SK-N-SH treated with all-trans-retinoic acid at 6 μM for 48 hours (cell line): ENCODE results near the gene IL1RN.

Experiments used
- ATAC-seq: fragments of 200-7000 bp; cut with Tn5 transposase; 3 replicates; pipeline ENCODE4 v1.9.1; 2020; ENCODE audit warnings: mild to moderate bottlenecking, moderate library complexity
- ARNTL ChIP-seq: fragments of 450-650 bp; formaldehyde crosslinking; IDR thresholded peaks from 2 replicates; pipeline ENCODE4 v1.5.0; 2020; ENCODE audit warnings: low read depth, mild to moderate bottlenecking, moderate library complexity, borderline replicate concordance
- BACH2 ChIP-seq: fragments of 250-450 bp; sonication (Bioruptor Pico); IDR thresholded peaks from 2 replicates; pipeline ENCODE4 v1.9.0; 2021; ENCODE audit warnings: mild to moderate bottlenecking, borderline replicate concordance
- CREB5 ChIP-seq: fragments of 250-450 bp; sonication (Bioruptor Pico); IDR thresholded peaks from 2 replicates; pipeline ENCODE4 v1.5.1; 2020; ENCODE audit warnings: low read depth, mild to moderate bottlenecking, moderate library complexity
- CSDC2 ChIP-seq: fragments of 250-450 bp; sonication (Bioruptor Pico); IDR thresholded peaks from 2 replicates; pipeline ENCODE4 v1.5.0; 2020; ENCODE audit warnings: mild to moderate bottlenecking, moderate library complexity
- CSRNP3 ChIP-seq: fragments of 250-450 bp; sonication (Bioruptor Pico); IDR thresholded peaks from 2 replicates; pipeline ENCODE4 v1.5.1; 2021; ENCODE audit warnings: mild to moderate bottlenecking, moderate library complexity
- ESRRG ChIP-seq: fragments of 250-450 bp; sonication (Bioruptor Pico); IDR thresholded peaks from 2 replicates; pipeline ENCODE4 v1.6.1; 2021; ENCODE audit warnings: mild to moderate bottlenecking
- GLIS3 ChIP-seq: fragments of 250-450 bp; sonication (Bioruptor Pico); IDR thresholded peaks from 2 replicates; pipeline ENCODE4 v1.5.0; 2020; ENCODE audit warnings: mild to moderate bottlenecking, moderate library complexity
- ISL1 ChIP-seq: fragments of 250-450 bp; sonication (Bioruptor Pico); IDR thresholded peaks from 2 replicates; pipeline ENCODE4 v2.1.2; 2022; ENCODE audit warnings: mild to moderate bottlenecking, moderate library complexity
- OSR1 ChIP-seq: fragments of 250-450 bp; sonication (Bioruptor Pico); IDR thresholded peaks from 2 replicates; pipeline ENCODE4 v1.8.0; 2022; ENCODE audit warnings: moderate library complexity, mild to moderate bottlenecking, inconsistent platforms
- PATZ1 ChIP-seq: fragments of 250-450 bp; sonication (Bioruptor Pico); IDR thresholded peaks from 2 replicates; pipeline ENCODE4 v1.8.0; 2020; ENCODE audit warnings: mild to moderate bottlenecking, moderate library complexity, borderline replicate concordance
- PPARA ChIP-seq: fragments of 250-450 bp; sonication (Bioruptor Pico); IDR thresholded peaks from 2 replicates; pipeline ENCODE4 v1.5.0; 2020; ENCODE audit warnings: mild to moderate bottlenecking, borderline replicate concordance
- RARB ChIP-seq: fragments of 250-450 bp; sonication (Bioruptor Pico); IDR thresholded peaks from 2 replicates; pipeline ENCODE4 v1.8.0; 2021; ENCODE audit warnings: mild to moderate bottlenecking, moderate library complexity
- SNAI2 ChIP-seq: fragments of 250-450 bp; sonication (Bioruptor Pico); IDR thresholded peaks from 2 replicates; pipeline ENCODE4 v1.5.0; 2020; ENCODE audit warnings: mild to moderate bottlenecking, moderate library complexity
- TCF4 ChIP-seq: fragments of 250-450 bp; sonication (Bioruptor Pico); IDR thresholded peaks from 2 replicates; pipeline ENCODE4 v1.8.0; 2021; ENCODE audit warnings: mild to moderate bottlenecking, moderate library complexity, borderline replicate concordance
- TOX ChIP-seq: fragments of 250-450 bp; sonication (Bioruptor Pico); IDR thresholded peaks from 2 replicates; pipeline ENCODE4 v1.8.0; 2021; ENCODE audit warnings: mild to moderate bottlenecking, moderate library complexity, borderline replicate concordance
- TSHZ2 ChIP-seq: fragments of 250-450 bp; sonication (Bioruptor Pico); IDR thresholded peaks from 2 replicates; pipeline ENCODE4 v1.5.0; 2020; ENCODE audit warnings: mild to moderate bottlenecking, moderate library complexity
- ZC3H10 ChIP-seq: fragments of 250-450 bp; sonication (Bioruptor Pico); IDR thresholded peaks from 2 replicates; pipeline ENCODE4 v1.5.1; 2021; ENCODE audit warnings: mild to moderate bottlenecking, moderate library complexity
- ZFP3 ChIP-seq: fragments of 250-450 bp; sonication (Bioruptor Pico); IDR thresholded peaks from 2 replicates; pipeline ENCODE4 v1.5.0; 2020; ENCODE audit warnings: mild to moderate bottlenecking, moderate library complexity
- ZFP30 ChIP-seq: fragments of 450-650 bp; formaldehyde crosslinking; IDR thresholded peaks from 2 replicates; pipeline ENCODE4 v1.5.0; 2022; ENCODE audit warnings: mild to moderate bottlenecking, moderate library complexity
- ZNF565 ChIP-seq: fragments of 450-650 bp; formaldehyde crosslinking; conservative IDR thresholded peaks from 2 replicates; pipeline ENCODE4 v1.5.0; 2020; ENCODE audit warnings: low read depth, mild to moderate bottlenecking, moderate library complexity
- ZNF70 ChIP-seq: fragments of 450-650 bp; formaldehyde crosslinking; IDR thresholded peaks from 2 replicates; pipeline ENCODE4 v1.5.0; 2020; ENCODE audit warnings: mild to moderate bottlenecking, moderate library complexity
- ZNF8 ChIP-seq: fragments of 450-650 bp; formaldehyde crosslinking; IDR thresholded peaks from 2 replicates; pipeline ENCODE4 v1.5.0; 2020; ENCODE audit warnings: mild to moderate bottlenecking, moderate library complexity

Gene IL1RN

GRCh38 chr2:113102133-113102532 lies 25.3 kb upstream of the IL1RN start:
- TF ChIP-seq OSR1 (CRISPR knock-in tag): no peak
- no peak for TF ChIP-seq ARNTL (CRISPR knock-in tag)
- no peak for TF ChIP-seq ESRRG (CRISPR knock-in tag)
- no peak for TF ChIP-seq CSRNP3 (CRISPR knock-in tag)
- no peak for TF ChIP-seq TSHZ2 (CRISPR knock-in tag)
- no peak for TF ChIP-seq PPARA (CRISPR knock-in tag)
- TF ChIP-seq ZFP30 (CRISPR knock-in tag): no peak
- TF ChIP-seq ZFP3 (CRISPR knock-in tag): no peak
- TF ChIP-seq BACH2: no peak
- no peak for TF ChIP-seq TCF4
- no peak for TF ChIP-seq CSDC2 (CRISPR knock-in tag)
- TF ChIP-seq ZNF70 (CRISPR knock-in tag): no peak
- TF ChIP-seq RARB (CRISPR knock-in tag): no peak
- TF ChIP-seq ZNF8: no peak
- no peak for TF ChIP-seq ZNF565 (CRISPR knock-in tag)
- TF ChIP-seq TOX (CRISPR knock-in tag): no peak
- no peak for TF ChIP-seq GLIS3
- TF ChIP-seq SNAI2: no peak
- no peak for TF ChIP-seq ISL1 (CRISPR knock-in tag)
- no peak for TF ChIP-seq CREB5 (CRISPR knock-in tag)
- ATAC-seq: no peak

DNA sequence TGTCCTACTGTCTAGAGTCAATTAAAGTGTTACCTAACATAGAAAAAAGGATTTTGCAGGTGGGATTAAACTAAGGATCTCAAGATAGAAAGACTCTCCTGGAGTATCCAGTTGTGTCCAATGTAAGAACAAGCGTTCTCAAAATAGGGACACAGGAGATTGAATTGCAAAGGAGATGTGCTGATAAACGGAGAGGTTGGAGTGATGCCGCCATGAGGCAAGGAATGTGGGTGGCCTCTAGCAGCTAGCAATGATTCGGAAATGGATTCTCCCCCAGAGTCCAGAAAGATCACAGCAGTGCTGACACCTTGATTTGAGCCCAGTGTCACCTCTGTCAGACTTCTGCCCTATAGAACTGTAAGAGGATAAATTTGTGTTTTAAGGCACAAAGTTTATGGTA lies 24.1 kb upstream of the IL1RN start:
- no peak for ATAC-seq
- TF ChIP-seq OSR1 (CRISPR knock-in tag) (no peak), TCF4 (no peak), PPARA (CRISPR knock-in tag) (no peak), CSRNP3 (CRISPR knock-in tag) (no peak), BACH2 (no peak), ZC3H10 (CRISPR knock-in tag) (no peak), ZNF8 (no peak), ARNTL (CRISPR knock-in tag) (no peak), ZFP3 (CRISPR knock-in tag) (no peak)

DNA sequence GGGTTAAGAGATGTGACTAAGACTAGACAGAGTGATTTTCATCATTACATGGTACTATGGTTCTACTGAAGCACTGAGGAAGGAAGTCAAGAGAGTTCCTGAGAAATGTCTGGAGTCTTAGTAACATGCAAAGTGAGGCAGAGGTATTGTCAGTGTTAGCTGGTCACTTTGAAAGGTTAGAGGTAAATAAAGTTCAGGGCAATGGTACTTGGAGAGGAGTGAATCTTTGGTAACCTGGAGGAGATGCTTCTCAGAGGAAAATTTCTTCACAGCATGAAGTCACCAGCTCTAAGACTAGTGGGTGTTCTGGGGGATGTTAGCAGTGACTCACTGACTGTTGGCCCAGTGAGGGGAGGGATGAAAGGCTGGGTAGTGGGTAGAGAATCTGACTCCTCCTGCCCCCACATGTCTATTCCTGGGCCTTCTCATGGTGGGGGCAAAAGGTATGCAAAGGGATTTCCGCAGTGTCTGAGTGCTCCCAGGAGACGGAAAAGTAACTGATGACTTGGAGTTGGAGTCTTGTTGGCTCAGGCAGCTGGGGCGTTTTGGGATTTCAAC lies 23.3 kb upstream of the IL1RN start:
- no peak for TF ChIP-seq ESRRG (CRISPR knock-in tag)
- TF ChIP-seq ZFP30 (CRISPR knock-in tag): no peak
- TF ChIP-seq TOX (CRISPR knock-in tag): no peak
- no peak for TF ChIP-seq ZFP3 (CRISPR knock-in tag)
- no peak for TF ChIP-seq OSR1 (CRISPR knock-in tag)
- TF ChIP-seq ZNF8: no peak
- no peak for TF ChIP-seq TCF4
- no peak for TF ChIP-seq CSRNP3 (CRISPR knock-in tag)
- TF ChIP-seq GLIS3: no peak
- no peak for TF ChIP-seq ZNF565 (CRISPR knock-in tag)
- TF ChIP-seq PPARA (CRISPR knock-in tag): no peak
- no peak for TF ChIP-seq CSDC2 (CRISPR knock-in tag)
- TF ChIP-seq SNAI2: no peak
- no peak for TF ChIP-seq PATZ1
- TF ChIP-seq TSHZ2 (CRISPR knock-in tag): no peak
- ATAC-seq: no peak
